GM18873 (cell line): ENCODE data around the gene HIPK2.

ENCODE experiments used
- ATAC-seq: cut with Tn5 transposase; IDR thresholded peaks from one replicate; pipeline ENCODE4 v1.9.1; 2021; ENCODE audit warnings: mild to moderate bottlenecking, moderate library complexity, moderate number of reproducible peaks; ENCODE audit not compliant: unreplicated experiment, low FRiP score

Gene HIPK2

DNA sequence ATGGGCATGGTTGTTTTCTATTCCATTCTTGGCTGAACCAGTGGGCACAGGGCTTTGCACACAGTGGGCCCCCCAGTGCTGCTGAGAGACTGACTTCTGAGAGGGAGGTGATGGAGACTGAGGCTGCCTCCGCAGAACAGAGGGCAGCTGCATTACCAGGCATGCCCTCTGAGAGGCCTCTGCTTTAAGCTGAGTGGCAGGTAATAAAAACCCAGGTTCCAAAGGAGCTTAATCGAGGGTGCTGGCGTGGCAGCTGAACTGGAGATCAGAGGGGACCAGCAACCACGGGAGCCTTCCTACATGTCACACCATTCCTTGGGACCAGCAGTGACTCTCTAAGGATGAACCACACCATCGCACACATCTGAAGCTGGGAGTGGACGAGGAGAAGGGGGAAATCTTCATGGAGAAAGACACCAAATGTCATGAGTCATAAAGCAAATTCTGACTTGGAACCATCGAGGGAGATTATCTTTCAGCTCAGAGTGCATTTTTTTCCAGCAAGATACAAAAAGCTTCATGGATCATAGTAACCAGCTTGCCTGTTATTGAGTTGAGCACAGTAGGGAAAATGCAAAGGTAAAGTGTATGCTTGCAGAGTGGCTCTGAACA lies 24.6 kb downstream of the HIPK2 start:
- ATAC-seq = no peak

GRCh38 chr7:139752604-139753003 lies 25.2 kb downstream of the HIPK2 start:
- no peak for ATAC-seq

- ATAC-seq = no peak
These were observed 25.6 kb downstream of the HIPK2 start for GRCh38 chr7:139752148-139752547.

GRCh38 chr7:139750459-139751095 lies 27.2 kb downstream of the HIPK2 start:
- no peak for ATAC-seq

- ATAC-seq = no peak
These were observed 28.3 kb downstream of the HIPK2 start for GRCh38 chr7:139749545-139749944.

DNA sequence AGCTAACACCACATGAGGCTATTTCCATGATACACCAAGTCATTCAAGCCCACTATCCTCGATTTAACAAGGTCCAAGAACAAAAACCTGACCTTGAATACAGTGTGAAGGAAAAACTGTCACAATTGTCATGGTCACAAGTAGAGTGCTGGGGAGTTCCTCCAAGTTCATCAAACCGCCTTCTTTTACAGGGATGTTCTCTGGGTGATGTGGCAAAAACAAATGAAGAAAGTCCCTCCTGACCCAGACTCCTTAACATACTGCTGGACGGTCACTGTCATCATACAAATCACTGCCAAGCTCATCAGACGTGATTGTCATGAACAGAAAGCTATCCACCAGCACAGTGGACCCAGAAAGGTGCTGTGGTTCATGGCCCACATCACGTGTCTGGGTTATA lies 28.9 kb downstream of the HIPK2 start:
- no peak for ATAC-seq

DNA sequence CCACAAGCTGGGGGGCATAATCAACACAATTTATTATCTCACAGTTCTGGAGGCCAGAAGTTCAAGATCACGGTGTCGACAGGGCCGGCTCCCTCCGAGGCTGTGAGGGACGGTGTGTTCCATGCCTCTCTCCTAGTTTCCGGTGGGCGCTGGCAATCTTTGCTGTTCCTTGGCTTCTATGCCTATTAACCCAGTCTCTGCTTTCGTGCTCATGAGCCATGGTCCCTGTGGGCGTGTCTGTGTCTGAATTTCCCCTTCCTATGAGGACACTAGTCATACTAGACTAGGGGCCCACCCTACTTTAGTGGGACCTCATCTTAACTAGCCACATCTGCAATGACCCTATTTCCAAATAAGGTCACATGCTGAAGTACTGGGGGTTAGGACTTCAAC lies 29.4 kb downstream of the HIPK2 start:
- no peak for ATAC-seq

- no peak for ATAC-seq
These were observed 30.0 kb downstream of the HIPK2 start for GRCh38 chr7:139747662-139748372.

- ATAC-seq = no peak
These were observed 31.1 kb downstream of the HIPK2 start for GRCh38 chr7:139746652-139747051.

DNA sequence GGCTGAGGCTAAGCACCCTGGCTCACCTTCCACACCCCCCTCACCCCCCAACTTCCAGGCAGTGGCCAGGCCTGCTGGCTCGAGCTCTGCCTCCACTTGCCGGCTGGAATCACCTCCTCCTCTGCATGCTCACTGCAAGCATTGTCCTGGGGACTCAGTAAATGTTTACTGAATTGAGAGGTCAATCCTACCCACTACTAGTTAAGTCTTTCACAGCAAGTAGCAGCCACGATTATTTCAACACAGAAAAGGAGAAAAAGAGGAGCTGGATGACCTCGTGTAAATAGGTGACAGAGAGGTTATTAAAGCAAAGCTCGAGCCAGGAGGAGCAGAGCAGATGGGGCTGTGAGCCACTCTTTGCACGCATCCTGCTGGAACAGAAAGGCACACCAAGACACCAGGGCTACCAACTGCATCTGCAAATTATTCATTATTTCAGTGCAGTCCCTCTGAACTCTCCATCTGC lies 32.1 kb downstream of the HIPK2 start:
- ATAC-seq = no peak

DNA sequence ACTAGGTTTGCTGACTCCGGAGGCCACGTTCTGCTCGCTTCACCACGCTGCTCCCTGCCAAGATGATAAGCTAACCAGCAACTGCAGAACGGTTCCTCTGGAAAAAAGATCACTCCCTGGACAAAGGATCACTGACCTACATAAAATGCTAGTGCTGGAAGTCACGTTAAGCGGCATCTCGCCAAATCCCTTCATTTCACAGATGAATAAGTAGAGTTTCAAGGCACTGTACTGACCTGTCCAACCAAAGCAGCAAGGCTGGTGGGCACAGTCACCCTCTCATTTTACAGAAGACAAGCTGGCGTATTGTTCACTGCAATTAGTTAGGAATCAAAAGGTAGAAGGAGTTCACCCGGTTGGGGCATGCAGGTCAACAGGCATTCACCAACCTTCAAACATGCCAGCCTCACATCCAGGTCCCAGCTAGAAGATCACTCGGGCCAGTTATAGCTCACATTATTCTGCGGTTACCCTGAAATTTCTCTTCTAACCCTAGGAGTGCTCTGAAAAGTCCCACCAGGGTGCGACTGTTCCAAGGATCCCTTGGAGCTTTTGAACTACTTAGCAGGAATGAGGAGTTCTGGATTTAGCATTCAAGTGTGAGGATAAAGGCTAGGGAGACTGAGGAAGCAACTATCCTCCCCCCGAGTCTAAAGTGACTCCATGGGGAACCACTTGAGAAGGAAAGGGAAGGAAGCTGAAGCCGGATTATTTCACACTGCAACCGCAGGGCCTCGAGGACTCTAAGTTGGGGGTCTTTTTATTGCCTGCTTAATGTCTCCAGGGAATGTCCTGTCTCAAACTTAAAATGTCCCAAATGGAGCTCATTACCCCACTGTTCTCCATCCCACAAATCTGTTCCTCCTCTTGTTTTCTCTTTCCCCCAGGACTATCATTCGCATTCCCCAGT lies 32.8 kb downstream of the HIPK2 start:
- no peak for ATAC-seq

- no peak for ATAC-seq
These were observed 33.6 kb downstream of the HIPK2 start for GRCh38 chr7:139743967-139744767.

- ATAC-seq = no peak
These were observed 34.4 kb downstream of the HIPK2 start for GRCh38 chr7:139743267-139743966.

GRCh38 chr7:139741789-139742344 lies 35.9 kb downstream of the HIPK2 start:
- no peak for ATAC-seq

DNA sequence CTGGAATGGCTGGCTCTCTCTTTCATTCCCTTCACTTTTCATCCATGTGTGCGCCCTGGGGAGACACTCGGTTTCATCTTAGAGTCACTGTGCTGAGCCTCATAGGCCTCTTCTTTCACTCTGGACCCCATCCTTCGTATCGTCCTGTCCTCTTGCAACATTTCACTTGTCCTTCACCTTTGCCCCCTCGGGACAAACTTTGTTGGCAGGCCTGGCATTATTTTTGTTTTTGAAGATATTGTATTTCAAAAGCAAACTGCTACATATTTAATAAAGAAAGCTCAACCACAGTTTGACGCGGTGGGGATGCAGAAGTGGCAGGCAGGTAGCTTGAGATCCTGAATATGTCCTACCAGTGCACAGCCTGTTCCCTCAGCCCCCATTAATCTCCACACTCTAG lies 36.6 kb downstream of the HIPK2 start:
- ATAC-seq = no peak

GRCh38 chr7:139739863-139740597 lies 37.8 kb downstream of the HIPK2 start:
- no peak for ATAC-seq

DNA sequence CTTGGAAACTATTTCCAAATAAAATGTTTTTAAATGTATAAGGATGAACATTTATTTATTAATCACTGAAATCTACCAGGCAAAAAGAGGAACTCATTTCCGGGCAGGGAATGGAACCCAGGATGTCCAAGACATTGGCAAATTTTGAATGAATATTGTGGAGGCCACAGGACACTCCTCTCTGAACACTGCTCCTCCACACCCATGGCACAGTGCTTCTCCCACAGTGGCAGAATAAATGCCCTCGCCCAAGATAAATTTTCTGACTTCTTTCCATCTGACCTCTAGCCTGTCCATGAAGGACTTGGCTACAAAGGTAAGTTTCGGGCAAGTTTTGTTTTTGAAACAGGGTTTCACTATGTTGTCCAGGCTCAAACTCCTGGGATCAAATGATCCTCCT lies 39.0 kb downstream of the HIPK2 start:
- no peak for ATAC-seq

GRCh38 chr7:139738101-139738489 lies 39.7 kb downstream of the HIPK2 start:
- ATAC-seq = no peak
